Ascending aorta (tissue), 2 donors: ENCODE results near the gene NLGN3. TPM values are rescaled to one million over a fixed set of nuclear protein-coding genes. Genes with fewer than 3 reads are reported as not detected.

ENCODE experiments used
- DNase-seq, 2 donors: peaks; one replicate each; pipeline ENCODE4 v3.0.0-alpha.2; 2019; ENCODE audit warnings: low spot score in 2 of 2
- H3K27ac ChIP-seq, 2 donors: fragments of 200-600 bp; sonication (generic); one replicate each; pipeline ENCODE4 v1.5.1; 2016 to 2017; ENCODE audit warnings: mild to moderate bottlenecking in 1 of 2
- H3K27me3 ChIP-seq: fragments of 200-600 bp; sonication (generic); one replicate; pipeline ENCODE4 v1.5.1; 2017
- H3K36me3 ChIP-seq, 2 donors: fragments of 200-600 bp; sonication (generic); one replicate each; pipeline ENCODE4 v1.5.1; 2016
- H3K4me1 ChIP-seq, 2 donors: fragments of 200-600 bp; sonication (generic); one replicate each; pipeline ENCODE4 v1.5.1; 2016 to 2017; ENCODE audit warnings: mild to moderate bottlenecking in 1 of 2
- H3K4me3 ChIP-seq, 2 donors: fragments of 200-600 bp; sonication (generic); one replicate each; pipeline ENCODE4 v1.5.1; 2016 to 2017; ENCODE audit warnings: mild to moderate bottlenecking in 1 of 2
- H3K9me3 ChIP-seq, 2 donors: fragments of 200-600 bp; sonication (generic); one replicate each; pipeline ENCODE4 v1.5.1; 2016
- CTCF ChIP-seq, 3 experiments: fragments of 200-600 bp in 2 of 3; fragments of 450-650 bp in 1 of 3; sonication (generic) in 2 of 3; IDR thresholded peaks; one replicate each; pipeline ENCODE4 v1.5.1; 2016 to 2019; ENCODE audit warnings: antibody characterized with exemption in 3 of 3, mild to moderate bottlenecking in 1 of 3, moderate library complexity in 1 of 3
- intact Hi-C: fragments of 100-400 bp; cut with DNase I; formaldehyde crosslinking; loops from one replicate; pipeline ENCODE4 v1.15.1; 2023
- total RNA-seq: library from RNA; depleted of rRNA; stranded (reverse); fragments of >200 nt; gene quantifications from one replicate; pipeline ENCODE4 v1.1.0, GENCODE V29; 2016

NLGN3 gene
- total RNA-seq, 1 donor from 2014 or later, result 0.21 TPM

- H3K36me3 ChIP-seq, result no peaks in the 10 kb centered on the region
Measured at GRCh38 chrX:71170660-71171059, 26.0 kb downstream of the NLGN3 start.

GRCh38 chrX:71171110-71171801, 26.6 kb downstream of the NLGN3 start:
- no peak overlapping the region for H3K27ac ChIP-seq
- no peak for TF ChIP-seq CTCF (IDR thresholded peaks at IDR 0.05)
- H3K4me3 ChIP-seq, result no peak overlapping the region
- H3K27me3 ChIP-seq, result no peaks in the 10 kb centered on the region
- DNase-seq, result no peak
- intact Hi-C loops, result no loop called here
- no peaks in the 10 kb centered on the region for H3K36me3 ChIP-seq
- H3K4me1 ChIP-seq, result no peaks in the 10 kb centered on the region
- no peaks in the 10 kb centered on the region for H3K9me3 ChIP-seq

More at GRCh38 chrX:71170660-71171059, 26.0 kb downstream of the NLGN3 start:
- Histone ChIP-seq H3K9me3 (no peaks in the 10 kb centered on the region), H3K27ac (no peak overlapping the region), H3K4me1 (no peaks in the 10 kb centered on the region), H3K27me3 (no peaks in the 10 kb centered on the region), H3K4me3 (no peak overlapping the region)
- intact Hi-C loops, result no loop called here
- no peak for TF ChIP-seq CTCF (IDR thresholded peaks at IDR 0.05)
- DNase-seq, result no peak

- Histone ChIP-seq H3K27ac (no peak overlapping the region), H3K4me1 (no peaks in the 10 kb centered on the region), H3K27me3 (no peaks in the 10 kb centered on the region), H3K36me3 (no peaks in the 10 kb centered on the region), H3K4me3 (no peak overlapping the region), H3K9me3 (no peaks in the 10 kb centered on the region)
- no peak for TF ChIP-seq CTCF (IDR thresholded peaks at IDR 0.05)
- intact Hi-C loops, result no loop called here
- no peak for DNase-seq
Measured at GRCh38 chrX:71173440-71173839, 28.8 kb downstream of the NLGN3 start.

GRCh38 chrX:71174795-71175194, 30.2 kb downstream of the NLGN3 start:
- Histone ChIP-seq H3K27me3 (no peaks in the 10 kb centered on the region), H3K36me3 (no peaks in the 10 kb centered on the region), H3K4me1 (no peaks in the 10 kb centered on the region), H3K27ac (no peak overlapping the region), H3K9me3 (no peaks in the 10 kb centered on the region), H3K4me3 (no peak overlapping the region)
- no peak for DNase-seq
- no peak for TF ChIP-seq CTCF (IDR thresholded peaks at IDR 0.05)
- intact Hi-C loops, result no loop called here

- Histone ChIP-seq H3K27me3 (no peaks in the 10 kb centered on the region), H3K36me3 (no peaks in the 10 kb centered on the region), H3K4me3 (no peak overlapping the region), H3K4me1 (no peaks in the 10 kb centered on the region), H3K27ac (no peak overlapping the region), H3K9me3 (no peaks in the 10 kb centered on the region)
- TF ChIP-seq CTCF (IDR thresholded peaks at IDR 0.05), result no peak
- no peak for DNase-seq
- intact Hi-C loops, result no loop called here
Measured at GRCh38 chrX:71175531-71175930, 30.9 kb downstream of the NLGN3 start.

- Histone ChIP-seq H3K4me1 (no peaks in the 10 kb centered on the region), H3K36me3 (no peaks in the 10 kb centered on the region), H3K27ac (no peak overlapping the region), H3K27me3 (no peaks in the 10 kb centered on the region), H3K4me3 (no peak overlapping the region), H3K9me3 (no peaks in the 10 kb centered on the region)
- no peak for DNase-seq
- intact Hi-C loops, result no loop called here
- no peak for TF ChIP-seq CTCF (IDR thresholded peaks at IDR 0.05)
Measured at GRCh38 chrX:71177327-71177726, 32.7 kb downstream of the NLGN3 start.
